Measurements from ENCODE around the gene PDCD1LG2.
"Not testable (repeated sequence)": the region's sequence is repeated elsewhere in the genome, so short reads cannot be mapped to it uniquely, and the experiment has no call there.

The PDCD1LG2 gene

GRCh38 chr9:5566054-5566618, 55.8 kb downstream of the PDCD1LG2 start:
- no peak for DNase-seq (ENCODE audit: low spot score)

GRCh38 chr9:5568868-5569267, 58.5 kb downstream of the PDCD1LG2 start:
- no peak for DNase-seq (ENCODE audit: low spot score)

GRCh38 chr9:5569409-5569808, 59.1 kb downstream of the PDCD1LG2 start:
- DNase-seq (ENCODE audit: low spot score): no peak

GRCh38 chr9:5569891-5570290, 59.6 kb downstream of the PDCD1LG2 start:
- no peak for DNase-seq (ENCODE audit: low spot score)

- no peak for DNase-seq (ENCODE audit: low spot score)
Measured at GRCh38 chr9:5571629-5572232, 61.4 kb downstream of the PDCD1LG2 start.

- no peak for DNase-seq (ENCODE audit: low spot score)
Measured at GRCh38 chr9:5574097-5574496, 63.8 kb downstream of the PDCD1LG2 start.

- no peak for DNase-seq (ENCODE audit: low spot score)
Measured at GRCh38 chr9:5575000-5575399, 64.7 kb downstream of the PDCD1LG2 start.

GRCh38 chr9:5577225-5577624, 66.9 kb downstream of the PDCD1LG2 start:
- no peak for DNase-seq (ENCODE audit: low spot score)

- no peak for DNase-seq (ENCODE audit: low spot score)
Measured at GRCh38 chr9:5578018-5578697, 67.8 kb downstream of the PDCD1LG2 start.

GRCh38 chr9:5578698-5579085, 68.4 kb downstream of the PDCD1LG2 start:
- no peak for DNase-seq (ENCODE audit: low spot score)

- no peak for DNase-seq (ENCODE audit: low spot score)
Measured at GRCh38 chr9:5579881-5580280, 69.5 kb downstream of the PDCD1LG2 start.

GRCh38 chr9:5580650-5581049, 70.3 kb downstream of the PDCD1LG2 start:
- no peak for DNase-seq (ENCODE audit: low spot score)

- DNase-seq (ENCODE audit: low spot score): not testable (repeated sequence)
Measured at GRCh38 chr9:5581706-5582105, 71.4 kb downstream of the PDCD1LG2 start.

- peak; percentile 40 for DNase-seq (ENCODE audit: low spot score)
Measured at GRCh38 chr9:5582835-5583195, 72.5 kb downstream of the PDCD1LG2 start.

- DNase-seq (ENCODE audit: low spot score): peak; percentile 35
Measured at GRCh38 chr9:5586391-5586802, 76.1 kb downstream of the PDCD1LG2 start.

GRCh38 chr9:5587024-5587423, 76.7 kb downstream of the PDCD1LG2 start:
- DNase-seq (ENCODE audit: low spot score): peak; percentile 42

GRCh38 chr9:5592231-5592630, 81.9 kb downstream of the PDCD1LG2 start:
- no peak for DNase-seq (ENCODE audit: low spot score)

- no peak for DNase-seq (ENCODE audit: low spot score)
Measured at GRCh38 chr9:5592904-5593303, 82.6 kb downstream of the PDCD1LG2 start.

GRCh38 chr9:5593904-5594303, 83.6 kb downstream of the PDCD1LG2 start:
- DNase-seq (ENCODE audit: low spot score): no peak

GRCh38 chr9:5596173-5596572, 85.8 kb downstream of the PDCD1LG2 start:
- no peak for DNase-seq (ENCODE audit: low spot score)

GRCh38 chr9:5608298-5609225, 98.2 kb downstream of the PDCD1LG2 start:
- DNase-seq (ENCODE audit: low spot score): no peak

- no peak for DNase-seq (ENCODE audit: low spot score)
Measured at GRCh38 chr9:5609226-5609596, 98.9 kb downstream of the PDCD1LG2 start.

GRCh38 chr9:5610491-5610890, 100.2 kb downstream of the PDCD1LG2 start:
- DNase-seq (ENCODE audit: low spot score): no peak

Data from CD4-positive, alpha-beta T cell treated with Interleukin-2 at 100 ng/mL for 4 hours (primary cell).